Uterus (tissue), 4 donors: ENCODE data around the gene YLPM1. TPM values are rescaled to one million over a fixed set of nuclear protein-coding genes. Genes with fewer than 3 reads are reported as not detected.

Experiments used
- DNase-seq, 2 donors: peaks; one replicate each; pipeline ENCODE4 v3.0.0-alpha.2; 2019 to 2020
- H3K27ac ChIP-seq, 2 donors: fragments of 200-600 bp; sonication (generic); 1 replicate in 1 of 2; 2 replicates in 1 of 2; pipeline ENCODE4 v1.5.1; 2016 to 2018
- H3K27me3 ChIP-seq, 2 donors: fragments of 200-600 bp; sonication (generic); one replicate each; pipeline ENCODE4 v1.5.1; 2018 to 2019; ENCODE audit warnings: control low read depth in 1 of 2
- H3K36me3 ChIP-seq, 2 donors: fragments of 200-600 bp; sonication (generic); one replicate each; pipeline ENCODE4 v1.5.1; 2019; ENCODE audit warnings: control low read depth in 1 of 2
- H3K4me1 ChIP-seq, 2 donors: fragments of 200-600 bp; sonication (generic); one replicate each; pipeline ENCODE4 v1.5.1; 2018 to 2019; ENCODE audit warnings: control low read depth in 1 of 2
- H3K4me3 ChIP-seq, 2 donors: fragments of 200-600 bp; sonication (generic); 1 replicate in 1 of 2; 2 replicates in 1 of 2; pipeline ENCODE4 v1.5.1; 2018 to 2019; ENCODE audit warnings: mild to moderate bottlenecking in 1 of 2
- H3K9me3 ChIP-seq, 2 donors: fragments of 200-600 bp; sonication (generic); one replicate each; pipeline ENCODE4 v1.5.1; 2019; ENCODE audit warnings: control low read depth in 1 of 2
- CTCF ChIP-seq, 4 experiments: fragments of 200-600 bp in 2 of 4; fragments of 450-650 bp in 2 of 4; sonication (generic) in 2 of 4; IDR thresholded peaks; one replicate each; pipeline ENCODE4 v1.5.1; 2016 to 2019; ENCODE audit warnings: antibody characterized with exemption in 4 of 4, mild to moderate bottlenecking in 2 of 4, moderate library complexity in 1 of 4
- POLR2A ChIP-seq, 2 donors: fragments of 450-650 bp; IDR thresholded peaks; one replicate each; pipeline ENCODE4 v1.6.1; 2016; ENCODE audit warnings: antibody characterized with exemption in 2 of 2, mild to moderate bottlenecking in 1 of 2, moderate library complexity in 1 of 2
- intact Hi-C: fragments of 100-400 bp; cut with DNase I; formaldehyde crosslinking; loops from one replicate; pipeline ENCODE4 v1.15.1; 2023; ENCODE audit warnings: low total_unique reads
- total RNA-seq, 4 donors: library from RNA; depleted of rRNA in 3 of 4; stranded (reverse); fragments of >200 nt in 3 of 4; gene quantifications; one replicate each; pipeline versions ENCODE4 v1.1.0 to v1.2.4, GENCODE V29; 2014 to 2023
- donor health status: DM: yes; HTN: yes; CAD: no.

Gene YLPM1
- total RNA-seq, 4 donors from 2014 or later = 8.8 to 118 (median 91.9) TPM

GRCh38 chr14:74834692-74835392, 71.7 kb downstream of the YLPM1 start:
- H3K36me3 ChIP-seq = no peaks in the 10 kb centered on the region
- H3K27ac ChIP-seq = no peak overlapping the region
- no peaks in the 10 kb centered on the region for H3K9me3 ChIP-seq
- no peak overlapping the region for H3K4me3 ChIP-seq
- no peaks in the 10 kb centered on the region for H3K27me3 ChIP-seq
- no peak for TF ChIP-seq POLR2A (IDR thresholded peaks at IDR 0.05)
- no peak for TF ChIP-seq CTCF (IDR thresholded peaks at IDR 0.05)
- intact Hi-C loops = no loop called here
- no peaks in the 10 kb centered on the region for H3K4me1 ChIP-seq
- DNase-seq = no peak

- DNase-seq = no peak
- Histone ChIP-seq H3K9me3 (no peaks in the 10 kb centered on the region), H3K36me3 (no peaks in the 10 kb centered on the region), H3K4me3 (no peak overlapping the region), H3K27ac (no peak overlapping the region), H3K27me3 (no peaks in the 10 kb centered on the region), H3K4me1 (no peaks in the 10 kb centered on the region)
- TF ChIP-seq POLR2A (IDR thresholded peaks at IDR 0.05) (no peak), CTCF (IDR thresholded peaks at IDR 0.05) (no peak)
- intact Hi-C loops = no loop called here
Observed at GRCh38 chr14:74835645-74836250, 72.6 kb downstream of the YLPM1 start.

- H3K27me3 ChIP-seq = no peaks in the 10 kb centered on the region
- TF ChIP-seq POLR2A (IDR thresholded peaks at IDR 0.05) (no peak), CTCF (IDR thresholded peaks at IDR 0.05) (no peak)
- no peaks in the 10 kb centered on the region for H3K36me3 ChIP-seq
- no peaks in the 10 kb centered on the region for H3K4me1 ChIP-seq
- DNase-seq = no peak
- no peak overlapping the region for H3K27ac ChIP-seq
- intact Hi-C loops = no loop called here
- H3K9me3 ChIP-seq = no peaks in the 10 kb centered on the region
- no peak overlapping the region for H3K4me3 ChIP-seq
Observed at GRCh38 chr14:74836251-74836960, 73.3 kb downstream of the YLPM1 start.

GRCh38 chr14:74838166-74838565, 75.0 kb downstream of the YLPM1 start:
- no peak for TF ChIP-seq POLR2A (IDR thresholded peaks at IDR 0.05)
- no peak for TF ChIP-seq CTCF (IDR thresholded peaks at IDR 0.05)
- intact Hi-C loops = no loop called here
- DNase-seq = no peak
- Histone ChIP-seq H3K36me3 (no peaks in the 10 kb centered on the region), H3K4me3 (no peak overlapping the region), H3K9me3 (no peaks in the 10 kb centered on the region), H3K27me3 (no peaks in the 10 kb centered on the region), H3K4me1 (no peaks in the 10 kb centered on the region), H3K27ac (peak overlapping the region; percentile 37 to 47)

GRCh38 chr14:74840603-74841030, 77.5 kb downstream of the YLPM1 start:
- Histone ChIP-seq H3K27ac (no peak overlapping the region), H3K4me3 (no peak overlapping the region), H3K9me3 (no peaks in the 10 kb centered on the region), H3K27me3 (no peaks in the 10 kb centered on the region), H3K4me1 (no peaks in the 10 kb centered on the region), H3K36me3 (no peaks in the 10 kb centered on the region)
- TF ChIP-seq POLR2A (IDR thresholded peaks at IDR 0.05) = no peak
- TF ChIP-seq CTCF (IDR thresholded peaks at IDR 0.05) = no peak
- intact Hi-C loops = no loop called here
- no peak for DNase-seq
